HEK293 (cell line): ENCODE results near the gene BEND4.

Experiments used
- CTCF ChIP-seq: fragments of 450-650 bp; formaldehyde crosslinking; IDR thresholded peaks from 2 replicates; pipeline ENCODE4 v1.5.1; 2016; ENCODE audit warnings: missing biosample characterization, missing genetic modification characterization
- HOXA7 ChIP-seq: sonication (generic); formaldehyde crosslinking; IDR thresholded peaks from 2 replicates; pipeline ENCODE4 v1.8.1; 2022; ENCODE audit warnings: missing genetic modification reagents, borderline replicate concordance
- PRDM1 ChIP-seq: fragments of 450-650 bp; formaldehyde crosslinking; IDR thresholded peaks from 2 replicates; pipeline ENCODE4; 2016; ENCODE audit warnings: missing biosample characterization, missing genetic modification characterization
- ZBTB11 ChIP-seq: fragments of 450-650 bp; formaldehyde crosslinking; conservative IDR thresholded peaks from 2 replicates; pipeline ENCODE4 v1.5.1; 2016; ENCODE audit warnings: low read depth, missing biosample characterization, missing genetic modification characterization
- ZFP3 ChIP-seq: fragments of 450-650 bp; formaldehyde crosslinking; IDR thresholded peaks from 2 replicates; pipeline ENCODE4 v1.5.1; 2016; ENCODE audit warnings: low read depth, missing biosample characterization, missing genetic modification characterization
- ZNF10 ChIP-seq: fragments of 450-650 bp; formaldehyde crosslinking; IDR thresholded peaks from 2 replicates; pipeline ENCODE4 v1.5.1; 2017; ENCODE audit warnings: missing biosample characterization, missing genetic modification characterization
- ZNF133 ChIP-seq: fragments of 450-650 bp; formaldehyde crosslinking; IDR thresholded peaks from 2 replicates; pipeline ENCODE4 v1.5.1; 2016; ENCODE audit warnings: missing biosample characterization, missing genetic modification characterization
- ZNF596 ChIP-seq: fragments of 450-650 bp; IDR thresholded peaks from 2 replicates; pipeline ENCODE4 v1.5.0; 2018; ENCODE audit warnings: missing biosample characterization, mild to moderate bottlenecking, missing genetic modification characterization, moderate library complexity
- ZNF792 ChIP-seq: fragments of 450-650 bp; formaldehyde crosslinking; IDR thresholded peaks from 2 replicates; pipeline ENCODE4 v1.5.1; 2016; ENCODE audit warnings: missing biosample characterization, missing genetic modification characterization
- ZSCAN30 ChIP-seq: fragments of 450-650 bp; IDR thresholded peaks from 2 replicates; pipeline ENCODE4 v1.5.1; 2018; ENCODE audit warnings: missing biosample characterization, mild to moderate bottlenecking, missing genetic modification characterization, moderate library complexity

GRCh38 chr4:42132099-42132498 is 20.4 kb downstream of the BEND4 start:
- TF ChIP-seq CTCF (tag by site-specific recombination) (no peak), ZFP3 (no peak), ZNF10 (tag by site-specific recombination) (no peak), ZNF596 (tag by site-specific recombination) (no peak), ZBTB11 (tag by site-specific recombination) (no peak), HOXA7 (CRISPR knock-in tag) (no peak), PRDM1 (tag by site-specific recombination) (no peak), ZNF792 (tag by site-specific recombination) (no peak), ZNF133 (tag by site-specific recombination) (no peak), ZSCAN30 (tag by site-specific recombination) (no peak)
